Measurements from ENCODE around the gene DPYSL5. TPM values are rescaled to one million over a fixed set of nuclear protein-coding genes. Genes with fewer than 3 reads are reported as not detected.

DPYSL5 gene
- total and polyA plus RNA-seq, 4 donors, result not detected

DNA sequence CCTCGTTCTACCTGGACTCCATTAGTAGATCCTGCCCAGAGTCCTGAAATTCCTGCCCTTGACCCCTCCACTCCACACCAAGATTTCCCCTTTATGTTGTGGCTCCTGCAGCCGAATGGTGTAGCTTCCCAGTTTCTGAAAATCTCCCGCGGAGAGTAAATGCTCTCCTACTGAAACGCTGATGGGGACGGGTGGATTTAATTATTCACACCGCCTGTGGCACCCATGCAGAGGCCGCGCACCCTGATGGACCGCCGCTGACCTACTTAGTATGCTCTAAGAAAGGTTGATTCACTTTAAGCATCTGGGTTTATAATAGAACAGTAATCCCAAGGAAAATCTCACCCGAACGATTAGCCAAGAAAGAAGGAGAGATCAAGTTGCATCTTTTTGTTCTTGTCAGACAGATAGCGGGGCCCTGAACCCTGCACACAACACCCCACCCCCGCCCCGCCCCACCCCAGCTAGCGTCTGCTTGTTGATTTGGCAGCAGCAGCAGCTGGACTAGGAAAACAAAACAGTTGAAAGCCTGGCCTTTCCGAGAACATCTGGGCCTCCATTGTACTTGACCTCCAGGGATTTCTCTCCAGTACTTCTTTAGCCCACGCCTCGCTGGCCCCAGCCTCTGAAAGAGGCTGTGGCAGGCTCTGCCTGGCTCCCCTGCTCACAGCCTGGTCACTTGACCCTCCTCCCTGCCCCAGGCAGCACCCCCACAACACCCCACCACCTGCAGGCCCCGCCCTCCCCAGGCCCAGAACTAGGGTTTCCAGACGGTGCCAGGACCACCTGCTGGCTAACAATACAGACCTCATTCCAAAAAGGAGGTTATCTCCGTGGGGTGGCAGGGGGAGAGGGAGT lies 53.6 kb downstream of the DPYSL5 start:
- H3K9ac ChIP-seq (ENCODE audit: low read depth in 1 of 2, low read length in 2 of 2), result no peak overlapping the region
- TF ChIP-seq EGR1 (IDR thresholded peaks at IDR 0.05; ENCODE audit: low read depth in 2 of 2), result no peak
- TF ChIP-seq HNF4G (IDR thresholded peaks at IDR 0.05), result no peak
- no peak for TF ChIP-seq FOXA2 (IDR thresholded peaks at IDR 0.05)
- TF ChIP-seq GABPA (IDR thresholded peaks at IDR 0.05 in 1 of 2, conservative IDR thresholded peaks at IDR 0.05 in 1 of 2), result no peak
- no peak for TF ChIP-seq TAF1 (conservative IDR thresholded peaks at IDR 0.05)
- TF ChIP-seq HNF4A (conservative IDR thresholded peaks at IDR 0.05), result no peak
- TF ChIP-seq, protein P1, sequence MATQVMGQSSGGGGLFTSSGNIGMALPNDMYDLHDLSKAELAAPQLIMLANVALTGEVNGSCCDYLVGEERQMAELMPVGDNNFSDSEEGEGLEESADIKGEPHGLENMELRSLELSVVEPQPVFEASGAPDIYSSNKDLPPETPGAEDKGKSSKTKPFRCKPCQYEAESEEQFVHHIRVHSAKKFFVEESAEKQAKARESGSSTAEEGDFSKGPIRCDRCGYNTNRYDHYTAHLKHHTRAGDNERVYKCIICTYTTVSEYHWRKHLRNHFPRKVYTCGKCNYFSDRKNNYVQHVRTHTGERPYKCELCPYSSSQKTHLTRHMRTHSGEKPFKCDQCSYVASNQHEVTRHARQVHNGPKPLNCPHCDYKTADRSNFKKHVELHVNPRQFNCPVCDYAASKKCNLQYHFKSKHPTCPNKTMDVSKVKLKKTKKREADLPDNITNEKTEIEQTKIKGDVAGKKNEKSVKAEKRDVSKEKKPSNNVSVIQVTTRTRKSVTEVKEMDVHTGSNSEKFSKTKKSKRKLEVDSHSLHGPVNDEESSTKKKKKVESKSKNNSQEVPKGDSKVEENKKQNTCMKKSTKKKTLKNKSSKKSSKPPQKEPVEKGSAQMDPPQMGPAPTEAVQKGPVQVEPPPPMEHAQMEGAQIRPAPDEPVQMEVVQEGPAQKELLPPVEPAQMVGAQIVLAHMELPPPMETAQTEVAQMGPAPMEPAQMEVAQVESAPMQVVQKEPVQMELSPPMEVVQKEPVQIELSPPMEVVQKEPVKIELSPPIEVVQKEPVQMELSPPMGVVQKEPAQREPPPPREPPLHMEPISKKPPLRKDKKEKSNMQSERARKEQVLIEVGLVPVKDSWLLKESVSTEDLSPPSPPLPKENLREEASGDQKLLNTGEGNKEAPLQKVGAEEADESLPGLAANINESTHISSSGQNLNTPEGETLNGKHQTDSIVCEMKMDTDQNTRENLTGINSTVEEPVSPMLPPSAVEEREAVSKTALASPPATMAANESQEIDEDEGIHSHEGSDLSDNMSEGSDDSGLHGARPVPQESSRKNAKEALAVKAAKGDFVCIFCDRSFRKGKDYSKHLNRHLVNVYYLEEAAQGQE (IDR thresholded peaks at IDR 0.05), result no peak
- TF ChIP-seq JUND (IDR thresholded peaks at IDR 0.05), result no peak
- TF ChIP-seq, protein P2, sequence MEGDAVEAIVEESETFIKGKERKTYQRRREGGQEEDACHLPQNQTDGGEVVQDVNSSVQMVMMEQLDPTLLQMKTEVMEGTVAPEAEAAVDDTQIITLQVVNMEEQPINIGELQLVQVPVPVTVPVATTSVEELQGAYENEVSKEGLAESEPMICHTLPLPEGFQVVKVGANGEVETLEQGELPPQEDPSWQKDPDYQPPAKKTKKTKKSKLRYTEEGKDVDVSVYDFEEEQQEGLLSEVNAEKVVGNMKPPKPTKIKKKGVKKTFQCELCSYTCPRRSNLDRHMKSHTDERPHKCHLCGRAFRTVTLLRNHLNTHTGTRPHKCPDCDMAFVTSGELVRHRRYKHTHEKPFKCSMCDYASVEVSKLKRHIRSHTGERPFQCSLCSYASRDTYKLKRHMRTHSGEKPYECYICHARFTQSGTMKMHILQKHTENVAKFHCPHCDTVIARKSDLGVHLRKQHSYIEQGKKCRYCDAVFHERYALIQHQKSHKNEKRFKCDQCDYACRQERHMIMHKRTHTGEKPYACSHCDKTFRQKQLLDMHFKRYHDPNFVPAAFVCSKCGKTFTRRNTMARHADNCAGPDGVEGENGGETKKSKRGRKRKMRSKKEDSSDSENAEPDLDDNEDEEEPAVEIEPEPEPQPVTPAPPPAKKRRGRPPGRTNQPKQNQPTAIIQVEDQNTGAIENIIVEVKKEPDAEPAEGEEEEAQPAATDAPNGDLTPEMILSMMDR (IDR thresholded peaks at IDR 0.05; ENCODE audit: low read depth, low read length, missing input control), result no peak
- TF ChIP-seq RAD21 (IDR thresholded peaks at IDR 0.05), result no peak
- TF ChIP-seq FOXA1 (IDR thresholded peaks at IDR 0.05), result no peak
- TF ChIP-seq NR2F2 (IDR thresholded peaks at IDR 0.05), result no peak
- TF ChIP-seq SP1 (IDR thresholded peaks at IDR 0.05), result no peak
- TF ChIP-seq, protein P3, sequence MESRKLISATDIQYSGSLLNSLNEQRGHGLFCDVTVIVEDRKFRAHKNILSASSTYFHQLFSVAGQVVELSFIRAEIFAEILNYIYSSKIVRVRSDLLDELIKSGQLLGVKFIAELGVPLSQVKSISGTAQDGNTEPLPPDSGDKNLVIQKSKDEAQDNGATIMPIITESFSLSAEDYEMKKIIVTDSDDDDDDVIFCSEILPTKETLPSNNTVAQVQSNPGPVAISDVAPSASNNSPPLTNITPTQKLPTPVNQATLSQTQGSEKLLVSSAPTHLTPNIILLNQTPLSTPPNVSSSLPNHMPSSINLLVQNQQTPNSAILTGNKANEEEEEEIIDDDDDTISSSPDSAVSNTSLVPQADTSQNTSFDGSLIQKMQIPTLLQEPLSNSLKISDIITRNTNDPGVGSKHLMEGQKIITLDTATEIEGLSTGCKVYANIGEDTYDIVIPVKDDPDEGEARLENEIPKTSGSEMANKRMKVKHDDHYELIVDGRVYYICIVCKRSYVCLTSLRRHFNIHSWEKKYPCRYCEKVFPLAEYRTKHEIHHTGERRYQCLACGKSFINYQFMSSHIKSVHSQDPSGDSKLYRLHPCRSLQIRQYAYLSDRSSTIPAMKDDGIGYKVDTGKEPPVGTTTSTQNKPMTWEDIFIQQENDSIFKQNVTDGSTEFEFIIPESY (IDR thresholded peaks at IDR 0.05), result no peak
- TF ChIP-seq YY1 (IDR thresholded peaks at IDR 0.05), result no peak
- no peaks in the 10 kb centered on the region for H3K36me3 ChIP-seq (ENCODE audit: control insufficient read depth in 4 of 4, insufficient read depth in 3 of 4, low read depth in 1 of 4, low read length in 3 of 4)
- 71% methylated on average over 23 of the region's 23 CpGs for WGBS
- no peaks in the 10 kb centered on the region for H3K9me3 ChIP-seq (ENCODE audit: control insufficient read depth in 4 of 4, low read length in 3 of 4)
- H3K27me3 ChIP-seq (ENCODE audit: control insufficient read depth in 4 of 4, insufficient read depth in 4 of 4, low read length in 3 of 4), result no peaks in the 10 kb centered on the region
- no peak overlapping the region for H3K4me3 ChIP-seq (ENCODE audit: low read depth in 1 of 3, low read length in 3 of 3)
- H3K4me1 ChIP-seq (ENCODE audit: control insufficient read depth in 4 of 4, insufficient read depth in 4 of 4, low read length in 3 of 4), result no peaks in the 10 kb centered on the region
- H3K27ac ChIP-seq (ENCODE audit: low read depth in 1 of 2, low read length in 2 of 2), result no peak overlapping the region
- DNase-seq (ENCODE audit: low spot score), result no peak

DNA sequence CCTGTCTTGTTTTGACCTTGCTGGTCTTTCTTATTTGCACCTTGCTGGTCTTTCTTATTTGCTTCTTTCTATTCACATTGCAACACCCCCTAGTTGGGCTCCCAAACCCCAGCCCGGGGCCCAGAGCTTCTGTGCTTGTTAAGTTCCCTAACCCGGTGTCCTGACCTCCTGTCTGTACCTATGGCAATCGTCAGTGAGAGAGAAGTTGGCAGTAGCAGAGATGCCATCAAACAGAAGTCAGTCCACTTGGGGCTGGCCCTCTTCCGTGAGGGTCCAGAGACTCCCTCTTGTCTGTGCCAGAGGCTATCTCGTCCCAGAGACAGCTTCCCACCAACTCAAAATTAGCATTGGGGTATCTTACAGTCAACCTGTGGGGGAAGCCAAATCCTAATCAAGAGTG lies 55.7 kb downstream of the DPYSL5 start:
- WGBS, result 78% methylated on average over 5 of the region's 5 CpGs
- Histone ChIP-seq H3K9ac (ENCODE audit: low read depth in 1 of 2, low read length in 2 of 2) (no peak overlapping the region), H3K27ac (ENCODE audit: low read depth in 1 of 2, low read length in 2 of 2) (no peak overlapping the region), H3K4me3 (ENCODE audit: low read depth in 1 of 3, low read length in 3 of 3) (no peak overlapping the region), H3K9me3 (ENCODE audit: control insufficient read depth in 4 of 4, low read length in 3 of 4) (no peaks in the 10 kb centered on the region), H3K4me1 (ENCODE audit: control insufficient read depth in 4 of 4, insufficient read depth in 4 of 4, low read length in 3 of 4) (no peaks in the 10 kb centered on the region), H3K36me3 (ENCODE audit: control insufficient read depth in 4 of 4, insufficient read depth in 3 of 4, low read depth in 1 of 4, low read length in 3 of 4) (no peaks in the 10 kb centered on the region), H3K27me3 (ENCODE audit: control insufficient read depth in 4 of 4, insufficient read depth in 4 of 4, low read length in 3 of 4) (peaks cover 0 to 4% (median 0%) of the 10 kb centered on the region in 4 donors)
- TF ChIP-seq HNF4A (conservative IDR thresholded peaks at IDR 0.05) (no peak), HNF4G (IDR thresholded peaks at IDR 0.05) (no peak), RAD21 (IDR thresholded peaks at IDR 0.05) (no peak), RXRA (IDR thresholded peaks at IDR 0.05) (no peak), FOXA1 (IDR thresholded peaks at IDR 0.05) (no peak)
- TF ChIP-seq, protein P4, sequence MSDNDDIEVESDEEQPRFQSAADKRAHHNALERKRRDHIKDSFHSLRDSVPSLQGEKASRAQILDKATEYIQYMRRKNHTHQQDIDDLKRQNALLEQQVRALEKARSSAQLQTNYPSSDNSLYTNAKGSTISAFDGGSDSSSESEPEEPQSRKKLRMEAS (IDR thresholded peaks at IDR 0.05), result no peak
- TF ChIP-seq, protein P2 (IDR thresholded peaks at IDR 0.05; ENCODE audit: low read depth, low read length, missing input control), result no peak
- TF ChIP-seq, protein P3 (IDR thresholded peaks at IDR 0.05), result no peak
- DNase-seq (ENCODE audit: low spot score), result no peak

All from liver (tissue), 9 donors.